Measurements from ENCODE around the gene EXTL1. TPM values are rescaled to one million over a fixed set of nuclear protein-coding genes. Genes with fewer than 3 reads are reported as not detected.

EXTL1 gene
- total and polyA plus RNA-seq, 4 donors, result 0.08 to 0.63 (median 0.31) TPM

DNA sequence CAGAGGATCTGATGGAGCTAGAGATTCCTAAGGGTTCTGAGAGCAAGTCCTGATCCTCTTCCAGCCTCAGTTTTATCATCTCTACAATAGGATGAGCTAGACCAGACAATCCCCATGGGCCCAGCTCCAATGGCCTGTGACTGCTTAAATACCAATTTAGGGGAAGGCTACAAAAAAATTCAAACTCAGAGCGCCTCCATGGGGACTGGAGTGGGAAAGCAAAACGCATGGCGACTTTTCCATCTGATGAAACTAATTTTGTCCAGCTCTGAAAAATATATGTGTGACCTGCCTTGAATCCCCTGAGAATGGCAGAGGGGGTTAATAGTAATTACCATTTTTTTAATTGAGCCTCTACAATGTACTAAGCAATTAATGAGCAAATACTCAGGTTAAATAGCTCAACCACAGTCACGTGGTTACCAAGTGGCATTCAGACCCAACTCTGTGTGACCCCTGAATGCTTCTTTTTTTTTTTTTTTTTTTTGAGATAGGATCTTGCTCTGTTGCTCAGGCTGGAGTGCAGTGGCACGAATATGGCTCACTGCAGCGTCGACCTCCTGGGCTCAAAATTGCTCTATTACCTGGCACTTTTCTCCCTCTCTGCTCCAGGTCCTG is 8.4 kb downstream of the EXTL1 start:
- TF ChIP-seq, protein P1, sequence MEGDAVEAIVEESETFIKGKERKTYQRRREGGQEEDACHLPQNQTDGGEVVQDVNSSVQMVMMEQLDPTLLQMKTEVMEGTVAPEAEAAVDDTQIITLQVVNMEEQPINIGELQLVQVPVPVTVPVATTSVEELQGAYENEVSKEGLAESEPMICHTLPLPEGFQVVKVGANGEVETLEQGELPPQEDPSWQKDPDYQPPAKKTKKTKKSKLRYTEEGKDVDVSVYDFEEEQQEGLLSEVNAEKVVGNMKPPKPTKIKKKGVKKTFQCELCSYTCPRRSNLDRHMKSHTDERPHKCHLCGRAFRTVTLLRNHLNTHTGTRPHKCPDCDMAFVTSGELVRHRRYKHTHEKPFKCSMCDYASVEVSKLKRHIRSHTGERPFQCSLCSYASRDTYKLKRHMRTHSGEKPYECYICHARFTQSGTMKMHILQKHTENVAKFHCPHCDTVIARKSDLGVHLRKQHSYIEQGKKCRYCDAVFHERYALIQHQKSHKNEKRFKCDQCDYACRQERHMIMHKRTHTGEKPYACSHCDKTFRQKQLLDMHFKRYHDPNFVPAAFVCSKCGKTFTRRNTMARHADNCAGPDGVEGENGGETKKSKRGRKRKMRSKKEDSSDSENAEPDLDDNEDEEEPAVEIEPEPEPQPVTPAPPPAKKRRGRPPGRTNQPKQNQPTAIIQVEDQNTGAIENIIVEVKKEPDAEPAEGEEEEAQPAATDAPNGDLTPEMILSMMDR (IDR thresholded peaks at IDR 0.05; ENCODE audit: control extremely low read depth, extremely low read depth), result no peak
- Histone ChIP-seq H3K27ac (ENCODE audit: low read depth in 1 of 2, low read length in 1 of 2) (no peak overlapping the region), H3K9ac (ENCODE audit: insufficient read depth in 1 of 2, low read length in 2 of 2) (no peak overlapping the region), H3K27me3 (ENCODE audit: control insufficient read depth in 3 of 3, insufficient read depth in 3 of 3, low read length in 2 of 3) (no peaks in the 10 kb centered on the region), H3K4me3 (no peak overlapping the region), H3K36me3 (ENCODE audit: control insufficient read depth in 4 of 4, insufficient read depth in 4 of 4, low read length in 4 of 4) (no peaks in the 10 kb centered on the region), H3K9me3 (ENCODE audit: control insufficient read depth in 4 of 4, insufficient read depth in 3 of 4, low read length in 3 of 4) (no peaks in the 10 kb centered on the region), H3K4me1 (ENCODE audit: control insufficient read depth in 5 of 5, insufficient read depth in 5 of 5, low read length in 5 of 5) (peaks cover 0 to 6% (median 0%) of the 10 kb centered on the region in 5 donors)
- ATAC-seq (ENCODE audit: insufficient read depth, low FRiP score) (no peak), DNase-seq (no peak)
- WGBS, 2 donors, result 78 to 86% methylated on average over 7 of the region's 7 CpGs

DNA sequence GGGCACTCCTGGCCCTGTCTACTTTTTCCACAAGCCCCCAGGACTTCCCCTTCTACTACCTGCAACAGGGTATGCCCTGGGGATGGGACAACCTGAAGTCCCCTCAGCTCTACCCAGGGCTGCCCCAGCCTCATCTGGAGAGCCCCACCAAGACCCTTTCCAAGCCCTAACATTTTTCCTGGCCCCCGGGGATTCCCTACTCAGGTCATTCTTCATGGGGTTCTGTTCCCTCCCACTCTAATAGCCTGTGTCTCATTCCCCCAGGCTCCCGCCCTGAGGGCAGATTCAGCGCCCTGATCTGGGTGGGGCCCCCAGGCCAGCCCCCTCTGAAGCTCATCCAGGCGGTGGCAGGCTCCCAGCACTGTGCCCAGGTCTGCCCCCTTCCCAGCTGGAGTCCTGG is 9.6 kb downstream of the EXTL1 start:
- Histone ChIP-seq H3K4me3 (no peak overlapping the region), H3K27me3 (ENCODE audit: control insufficient read depth in 3 of 3, insufficient read depth in 3 of 3, low read length in 2 of 3) (no peaks in the 10 kb centered on the region), H3K9ac (ENCODE audit: insufficient read depth in 1 of 2, low read length in 2 of 2) (no peak overlapping the region), H3K36me3 (ENCODE audit: control insufficient read depth in 4 of 4, insufficient read depth in 4 of 4, low read length in 4 of 4) (no peaks in the 10 kb centered on the region), H3K27ac (ENCODE audit: low read depth in 1 of 2, low read length in 1 of 2) (no peak overlapping the region), H3K4me1 (ENCODE audit: control insufficient read depth in 5 of 5, insufficient read depth in 5 of 5, low read length in 5 of 5) (peaks cover 0 to 11% (median 0%) of the 10 kb centered on the region in 5 donors), H3K9me3 (ENCODE audit: control insufficient read depth in 4 of 4, insufficient read depth in 3 of 4, low read length in 3 of 4) (no peaks in the 10 kb centered on the region)
- TF ChIP-seq, protein P1 (IDR thresholded peaks at IDR 0.05; ENCODE audit: control extremely low read depth, extremely low read depth), result no peak
- 90 to 93% methylated on average over 4 of the region's 4 CpGs for WGBS, 2 donors
- no peak for ATAC-seq (ENCODE audit: insufficient read depth, low FRiP score)
- DNase-seq, result no peak

DNA sequence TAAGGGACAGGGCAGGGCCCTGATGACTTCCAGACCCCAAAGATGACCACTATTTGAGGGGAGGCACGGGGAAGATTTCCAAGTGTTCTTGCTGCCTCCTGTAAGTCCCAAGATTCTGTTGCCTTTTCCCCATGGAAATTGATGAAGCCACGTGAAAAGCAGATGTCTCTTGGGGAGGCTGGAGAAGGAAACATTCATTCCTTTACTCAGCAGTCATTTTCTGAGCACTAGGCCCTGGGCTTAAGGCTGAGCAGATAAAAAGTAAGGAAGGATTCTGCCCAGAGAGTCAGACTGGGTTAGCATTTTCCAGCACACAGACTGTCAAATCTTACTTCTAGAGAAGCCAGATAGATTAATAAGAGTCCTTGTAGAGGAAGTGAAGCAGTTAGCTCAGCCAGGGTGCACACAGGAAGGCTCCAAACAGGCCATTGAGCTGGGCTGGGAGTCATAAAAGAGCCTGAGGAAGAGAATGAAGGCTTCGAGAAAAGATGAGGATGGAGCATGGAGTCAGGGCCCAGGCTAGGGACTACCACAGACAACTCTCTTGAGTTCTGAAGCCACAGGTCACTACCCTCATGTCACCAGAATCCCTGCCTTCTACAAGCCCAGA is 10.1 kb downstream of the EXTL1 start:
- no peak for ATAC-seq (ENCODE audit: insufficient read depth, low FRiP score)
- WGBS, 2 donors, result 80 to 84% methylated on average over 3 of the region's 3 CpGs
- no peak overlapping the region for H3K9ac ChIP-seq (ENCODE audit: insufficient read depth in 1 of 2, low read length in 2 of 2)

More for the DNA sequence above, 10.1 kb downstream of the EXTL1 start:
- Histone ChIP-seq H3K4me1 (ENCODE audit: control insufficient read depth in 5 of 5, insufficient read depth in 5 of 5, low read length in 5 of 5) (peaks cover 0 to 12% (median 0%) of the 10 kb centered on the region in 5 donors), H3K36me3 (ENCODE audit: control insufficient read depth in 4 of 4, insufficient read depth in 4 of 4, low read length in 4 of 4) (no peaks in the 10 kb centered on the region), H3K4me3 (no peak overlapping the region), H3K27ac (ENCODE audit: low read depth in 1 of 2, low read length in 1 of 2) (no peak overlapping the region), H3K27me3 (ENCODE audit: control insufficient read depth in 3 of 3, insufficient read depth in 3 of 3, low read length in 2 of 3) (no peaks in the 10 kb centered on the region), H3K9me3 (ENCODE audit: control insufficient read depth in 4 of 4, insufficient read depth in 3 of 4, low read length in 3 of 4) (no peaks in the 10 kb centered on the region)
- TF ChIP-seq, protein P1 (IDR thresholded peaks at IDR 0.05; ENCODE audit: control extremely low read depth, extremely low read depth), result no peak
- no peak for DNase-seq

All from lung (tissue), 12 donors.